ENCODE measurements around the gene HSPA6.
"Not testable (repeated sequence)": the region's sequence is repeated elsewhere in the genome, so short reads cannot be mapped to it uniquely, and the experiment has no call there.

The HSPA6 gene

DNA sequence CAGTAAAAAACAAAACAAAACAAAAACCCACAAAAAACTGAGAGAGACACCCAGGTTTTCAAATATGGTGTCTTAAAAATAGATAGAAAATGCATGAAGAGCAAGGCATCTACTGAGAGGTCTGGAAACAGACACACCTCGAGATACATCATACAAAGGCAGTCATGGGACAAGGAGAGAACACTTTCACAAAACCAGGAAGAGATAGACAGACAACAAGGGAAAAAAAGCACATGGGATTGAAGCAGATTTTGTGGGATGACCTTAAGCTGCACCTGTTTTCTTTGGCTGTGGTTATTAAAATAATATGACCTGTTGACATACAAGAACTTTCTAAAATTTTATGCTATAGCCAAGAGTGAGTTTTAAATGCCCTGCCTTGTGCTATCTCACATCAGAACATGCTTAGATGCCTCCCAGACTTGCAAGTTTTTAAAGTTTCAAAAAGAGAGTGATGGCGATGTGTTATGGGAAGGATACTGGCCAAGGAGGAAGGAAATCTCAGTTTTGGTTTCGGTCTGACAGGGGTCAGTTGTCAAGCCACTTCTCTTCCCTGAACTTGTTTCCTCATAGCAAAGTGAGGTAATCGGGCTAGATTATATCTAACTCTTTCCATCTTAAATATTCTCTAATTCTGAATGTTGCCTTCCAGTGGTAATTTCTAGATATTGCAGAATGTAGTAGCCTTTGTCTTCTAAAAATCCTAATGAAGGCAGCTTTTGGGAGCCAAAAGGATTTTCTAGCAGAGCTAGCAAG, 36.8 kb downstream of the HSPA6 start:
- not testable (repeated sequence) for DNase-seq (ENCODE audit: low read depth)

DNA sequence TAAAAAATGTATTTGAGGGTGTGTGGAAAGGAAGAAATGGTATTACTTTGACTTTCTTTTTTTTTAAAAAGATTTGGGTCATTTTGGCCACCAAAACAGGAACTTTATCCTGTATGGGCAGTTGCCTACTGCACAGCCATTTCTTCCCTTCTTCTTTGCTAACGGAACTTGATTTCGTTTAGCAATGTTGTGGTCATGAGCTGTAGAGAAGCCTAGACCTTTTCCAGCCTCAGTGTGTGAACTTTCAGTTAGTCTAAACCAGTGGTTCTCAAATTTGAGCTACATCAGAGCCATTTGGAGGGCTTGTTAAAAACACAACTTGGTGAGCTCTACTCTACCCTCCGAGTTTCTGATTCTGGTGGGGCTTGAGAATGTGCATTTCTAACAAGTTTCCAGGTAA, 38.1 kb downstream of the HSPA6 start:
- not testable (repeated sequence) for DNase-seq (ENCODE audit: low read depth)

DNA sequence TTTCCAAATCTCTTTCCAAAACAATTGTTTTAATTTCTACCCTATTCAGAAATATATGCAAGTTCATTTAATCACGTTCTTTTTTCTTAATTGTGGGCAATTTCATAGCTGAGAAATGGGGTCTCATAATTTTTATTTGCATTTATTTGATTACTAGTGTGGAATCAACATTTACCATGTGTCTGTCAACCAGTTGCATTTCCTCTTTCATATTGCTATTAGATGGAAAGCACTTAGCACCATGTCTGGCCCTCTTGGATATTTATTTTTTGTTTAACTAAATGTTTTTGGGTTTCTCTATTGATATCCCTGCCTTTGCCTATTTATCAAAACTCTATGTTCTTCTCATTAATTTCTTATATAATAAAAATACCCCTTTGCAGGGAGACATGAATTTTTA, 39.2 kb downstream of the HSPA6 start:
- not testable (repeated sequence) for DNase-seq (ENCODE audit: low read depth)

DNA sequence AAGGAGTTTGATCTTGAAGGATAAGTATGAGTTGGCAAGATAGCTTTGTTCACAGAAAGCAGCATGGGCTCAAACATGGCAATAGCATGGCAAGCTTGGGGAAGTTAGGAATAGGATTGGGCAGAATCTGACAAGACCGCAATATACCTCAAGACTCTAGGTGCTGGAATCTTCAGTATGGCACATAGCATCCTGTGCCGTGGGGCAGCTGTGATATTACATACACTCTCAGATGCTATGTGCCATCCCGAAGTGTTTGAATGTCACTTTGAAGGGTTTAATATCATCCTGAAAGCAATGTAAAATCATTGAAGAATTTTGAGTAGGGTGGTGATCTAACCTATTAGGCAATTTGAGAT, 42.2 kb downstream of the HSPA6 start:
- DNase-seq (ENCODE audit: low read depth) = not testable (repeated sequence)

DNA sequence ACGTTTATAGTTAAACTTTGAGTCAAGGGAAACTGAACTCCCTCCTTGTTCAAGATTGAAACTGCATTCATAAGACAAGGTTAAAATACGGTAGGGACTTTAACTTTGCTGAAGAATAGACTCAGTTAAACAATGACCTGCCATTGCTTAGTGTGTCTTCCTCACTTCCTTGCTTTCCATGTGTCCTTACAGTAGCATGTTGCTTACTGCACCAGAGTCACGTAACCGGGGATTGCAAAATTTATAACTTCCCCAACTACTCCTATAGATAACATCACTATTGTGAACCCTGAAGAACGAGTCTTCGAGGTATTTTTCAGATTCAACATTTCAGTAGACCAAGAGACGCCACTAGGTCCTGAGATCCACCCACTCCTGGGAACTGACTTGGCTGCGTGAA, 47.4 kb downstream of the HSPA6 start:
- not testable (repeated sequence) for DNase-seq (ENCODE audit: low read depth)

All from T-helper 22 cell (primary cell).